Measurements from ENCODE around the gene NFU1. TPM values are rescaled to one million over a fixed set of nuclear protein-coding genes. Genes with fewer than 3 reads are reported as not detected.
"Not testable (repeated sequence)": the region's sequence is repeated elsewhere in the genome, so short reads cannot be mapped to it uniquely, and the experiment has no call there.

The NFU1 gene
- total RNA-seq, 1 donor from 2014 or later, result 41.4 TPM

DNA sequence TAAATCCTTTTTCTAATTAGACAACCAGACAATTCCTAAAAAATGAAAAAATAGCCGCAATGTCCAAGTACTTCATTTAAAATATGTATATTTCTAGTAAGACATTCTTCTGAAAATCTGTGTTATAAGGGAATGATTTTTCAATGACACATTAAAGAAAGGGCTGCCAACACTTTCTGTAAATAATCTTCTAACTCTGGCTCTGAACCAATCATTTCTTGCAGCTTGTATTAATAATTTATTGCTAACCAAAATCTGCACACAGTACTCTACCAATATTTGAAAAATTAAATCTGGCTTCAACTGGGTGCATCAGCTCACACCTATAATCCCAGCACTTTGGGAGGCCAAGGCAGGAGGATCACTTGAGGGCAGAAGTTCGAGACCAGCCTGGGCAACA is 8.3 kb downstream of the NFU1 start:
- Mint-ChIP-seq H3K27ac (ENCODE audit: unreplicated experiment) (no peak overlapping the region), H3K4me3 (ENCODE audit: unreplicated experiment) (no peak overlapping the region)
- TF ChIP-seq, protein P1, sequence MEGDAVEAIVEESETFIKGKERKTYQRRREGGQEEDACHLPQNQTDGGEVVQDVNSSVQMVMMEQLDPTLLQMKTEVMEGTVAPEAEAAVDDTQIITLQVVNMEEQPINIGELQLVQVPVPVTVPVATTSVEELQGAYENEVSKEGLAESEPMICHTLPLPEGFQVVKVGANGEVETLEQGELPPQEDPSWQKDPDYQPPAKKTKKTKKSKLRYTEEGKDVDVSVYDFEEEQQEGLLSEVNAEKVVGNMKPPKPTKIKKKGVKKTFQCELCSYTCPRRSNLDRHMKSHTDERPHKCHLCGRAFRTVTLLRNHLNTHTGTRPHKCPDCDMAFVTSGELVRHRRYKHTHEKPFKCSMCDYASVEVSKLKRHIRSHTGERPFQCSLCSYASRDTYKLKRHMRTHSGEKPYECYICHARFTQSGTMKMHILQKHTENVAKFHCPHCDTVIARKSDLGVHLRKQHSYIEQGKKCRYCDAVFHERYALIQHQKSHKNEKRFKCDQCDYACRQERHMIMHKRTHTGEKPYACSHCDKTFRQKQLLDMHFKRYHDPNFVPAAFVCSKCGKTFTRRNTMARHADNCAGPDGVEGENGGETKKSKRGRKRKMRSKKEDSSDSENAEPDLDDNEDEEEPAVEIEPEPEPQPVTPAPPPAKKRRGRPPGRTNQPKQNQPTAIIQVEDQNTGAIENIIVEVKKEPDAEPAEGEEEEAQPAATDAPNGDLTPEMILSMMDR (IDR thresholded peaks at IDR 0.05), result no peak

GRCh38 chr2:69424419-69424818 is 12.8 kb downstream of the NFU1 start:
- H3K9me3 Mint-ChIP-seq (ENCODE audit: unreplicated experiment), result no peaks in the 10 kb centered on the region
- H3K4me1 Mint-ChIP-seq (ENCODE audit: unreplicated experiment), result peaks cover 2% of the 10 kb centered on the region
- H3K36me3 Mint-ChIP-seq (ENCODE audit: unreplicated experiment), result peaks cover 17% of the 10 kb centered on the region
- H3K27ac Mint-ChIP-seq (ENCODE audit: unreplicated experiment), result no peak overlapping the region
- no peak overlapping the region for H3K4me3 Mint-ChIP-seq (ENCODE audit: unreplicated experiment)
- no peaks in the 10 kb centered on the region for H3K27me3 Mint-ChIP-seq (ENCODE audit: unreplicated experiment)
- DNase-seq (ENCODE audit: extremely low spot score, unreplicated experiment), result no peak
- TF ChIP-seq, protein P1 (IDR thresholded peaks at IDR 0.05), result no peak

More for the DNA sequence above, 8.3 kb downstream of the NFU1 start:
- DNase-seq (ENCODE audit: extremely low spot score, unreplicated experiment), result no peak
- H3K9me3 Mint-ChIP-seq (ENCODE audit: unreplicated experiment), result no peaks in the 10 kb centered on the region
- H3K36me3 Mint-ChIP-seq (ENCODE audit: unreplicated experiment), result peaks cover 11% of the 10 kb centered on the region
- no peaks in the 10 kb centered on the region for H3K4me1 Mint-ChIP-seq (ENCODE audit: unreplicated experiment)
- H3K27me3 Mint-ChIP-seq (ENCODE audit: unreplicated experiment), result no peaks in the 10 kb centered on the region

GRCh38 chr2:69422198-69422597 is 15.0 kb downstream of the NFU1 start:
- TF ChIP-seq, protein P1 (IDR thresholded peaks at IDR 0.05), result no peak
- Mint-ChIP-seq H3K9me3 (ENCODE audit: unreplicated experiment) (no peaks in the 10 kb centered on the region), H3K27ac (ENCODE audit: unreplicated experiment) (no peak overlapping the region)

GRCh38 chr2:69419111-69419510 is 18.1 kb downstream of the NFU1 start:
- H3K4me3 Mint-ChIP-seq (ENCODE audit: unreplicated experiment); H3K27ac Mint-ChIP-seq (ENCODE audit: unreplicated experiment); H3K9me3 Mint-ChIP-seq (ENCODE audit: unreplicated experiment); H3K4me1 Mint-ChIP-seq (ENCODE audit: unreplicated experiment); H3K27me3 Mint-ChIP-seq (ENCODE audit: unreplicated experiment); DNase-seq (ENCODE audit: extremely low spot score, unreplicated experiment): not testable (repeated sequence)
- H3K36me3 Mint-ChIP-seq (ENCODE audit: unreplicated experiment), result peaks cover 31% of the 10 kb centered on the region

More at GRCh38 chr2:69422198-69422597, 15.0 kb downstream of the NFU1 start:
- H3K4me1 Mint-ChIP-seq (ENCODE audit: unreplicated experiment), result peaks cover 2% of the 10 kb centered on the region
- H3K36me3 Mint-ChIP-seq (ENCODE audit: unreplicated experiment), result peaks cover 21% of the 10 kb centered on the region
- H3K4me3 Mint-ChIP-seq (ENCODE audit: unreplicated experiment), result no peak overlapping the region
- no peak for DNase-seq (ENCODE audit: extremely low spot score, unreplicated experiment)
- H3K27me3 Mint-ChIP-seq (ENCODE audit: unreplicated experiment), result no peaks in the 10 kb centered on the region

DNA sequence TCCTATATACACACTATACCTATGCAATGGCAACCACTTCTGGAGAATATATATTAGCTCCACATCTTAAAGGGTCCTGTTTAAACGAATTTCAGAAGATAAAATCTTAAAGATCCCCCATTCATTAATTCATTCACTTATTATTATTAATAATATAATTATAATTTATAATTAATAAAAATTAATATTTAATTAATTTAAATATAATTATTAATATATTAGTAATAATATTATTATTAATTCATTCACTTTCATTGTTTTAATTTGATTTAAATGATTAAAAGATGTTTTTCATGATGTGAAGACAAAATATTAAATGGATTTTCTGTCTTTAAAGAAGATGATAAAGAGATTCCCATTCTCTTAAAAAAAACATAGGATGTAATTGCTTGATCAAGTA is 21.1 kb downstream of the NFU1 start:
- DNase-seq (ENCODE audit: extremely low spot score, unreplicated experiment), result no peak
- H3K36me3 Mint-ChIP-seq (ENCODE audit: unreplicated experiment), result peaks cover 37% of the 10 kb centered on the region
- no peak overlapping the region for H3K4me3 Mint-ChIP-seq (ENCODE audit: unreplicated experiment)
- no peaks in the 10 kb centered on the region for H3K27me3 Mint-ChIP-seq (ENCODE audit: unreplicated experiment)
- no peak overlapping the region for H3K27ac Mint-ChIP-seq (ENCODE audit: unreplicated experiment)
- H3K4me1 Mint-ChIP-seq (ENCODE audit: unreplicated experiment), result no peaks in the 10 kb centered on the region
- no peaks in the 10 kb centered on the region for H3K9me3 Mint-ChIP-seq (ENCODE audit: unreplicated experiment)
- TF ChIP-seq, protein P1 (IDR thresholded peaks at IDR 0.05), result no peak

DNA sequence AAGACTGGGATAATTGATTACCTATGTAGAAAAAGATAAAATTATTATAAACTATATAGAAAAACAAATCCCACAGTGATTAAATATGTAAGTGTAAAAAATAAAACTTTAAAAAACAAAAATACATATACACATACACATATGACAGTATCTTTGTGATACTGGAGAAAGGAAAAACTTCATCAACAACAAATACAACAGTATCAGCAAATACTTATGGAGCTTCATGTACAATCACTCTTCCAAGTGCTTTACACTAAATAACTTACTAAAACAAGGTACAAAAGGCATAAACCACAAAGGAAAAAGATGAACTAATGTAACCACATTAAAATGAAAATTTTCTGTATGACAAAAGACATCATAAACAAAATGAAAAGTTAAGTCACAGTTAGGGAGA is 26.1 kb downstream of the NFU1 start:
- Mint-ChIP-seq H3K4me3 (ENCODE audit: unreplicated experiment) (no peak overlapping the region), H3K27ac (ENCODE audit: unreplicated experiment) (no peak overlapping the region), H3K9me3 (ENCODE audit: unreplicated experiment) (no peaks in the 10 kb centered on the region), H3K27me3 (ENCODE audit: unreplicated experiment) (no peaks in the 10 kb centered on the region), H3K36me3 (ENCODE audit: unreplicated experiment) (peaks cover 29% of the 10 kb centered on the region), H3K4me1 (ENCODE audit: unreplicated experiment) (no peaks in the 10 kb centered on the region)
- TF ChIP-seq, protein P1 (IDR thresholded peaks at IDR 0.05), result no peak
- DNase-seq (ENCODE audit: extremely low spot score, unreplicated experiment), result no peak
